ENCODE data around the gene TBC1D24.

- TF ChIP-seq CTCF (IDR thresholded peaks at IDR 0.05) (no peak), POLR2AphosphoS5 (IDR thresholded peaks at IDR 0.05) (no peak), POLR2A (IDR thresholded peaks at IDR 0.05) (no peak), EP300 (IDR thresholded peaks at IDR 0.05; ENCODE audit: low read depth) (no peak)
Observed at GRCh38 chr16:2483939-2484897, 9.3 kb downstream of the TBC1D24 start.
